Astrocyte of the spinal cord (primary cell): ENCODE measurements around the gene COPS9.

Experiments used
- DNase-seq: peaks from one replicate; pipeline ENCODE4 v3.0.0; 2011; ENCODE audit warnings: low read depth, low spot score
- H3K4me3 ChIP-seq: 2 replicates; pipeline ENCODE4 v1.5.1; 2011; ENCODE audit warnings: low read depth, mild to moderate bottlenecking, low read length, moderate library complexity
- CTCF ChIP-seq: IDR thresholded peaks from 2 replicates; pipeline ENCODE4 v1.5.1; 2012; ENCODE audit warnings: low read depth, mild to moderate bottlenecking, low read length, inconsistent platforms
- in situ Hi-C: cut with HindIII; loops from 2 replicates; pipeline ENCODE4 v1.10.0; 2017; ENCODE audit warnings: low sequenced_read_pairs

COPS9 gene

DNA sequence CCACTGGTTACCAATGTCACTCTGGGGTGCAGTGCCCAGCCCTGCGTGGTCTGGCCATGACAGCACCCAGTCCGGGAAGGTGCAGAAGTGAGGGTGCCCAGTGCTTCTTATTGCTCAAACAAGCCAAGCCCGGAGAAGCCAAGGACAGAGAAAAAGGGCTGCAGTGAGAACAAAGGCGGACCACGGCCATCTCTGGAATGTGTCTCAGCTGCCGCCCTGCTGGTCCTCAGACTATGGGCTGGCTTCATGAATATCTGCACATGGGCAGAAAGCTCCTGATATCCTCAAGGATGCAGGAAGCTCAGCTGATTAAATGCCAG lies 28.7 kb downstream of the COPS9 start:
- TF ChIP-seq CTCF, result no peak
- no peak for DNase-seq
- H3K4me3 ChIP-seq, result no peak overlapping the region
- in situ Hi-C loops, result no loop called here

GRCh38 chr2:240106765-240107476 lies 29.2 kb downstream of the COPS9 start:
- in situ Hi-C loops, result no loop called here

DNA sequence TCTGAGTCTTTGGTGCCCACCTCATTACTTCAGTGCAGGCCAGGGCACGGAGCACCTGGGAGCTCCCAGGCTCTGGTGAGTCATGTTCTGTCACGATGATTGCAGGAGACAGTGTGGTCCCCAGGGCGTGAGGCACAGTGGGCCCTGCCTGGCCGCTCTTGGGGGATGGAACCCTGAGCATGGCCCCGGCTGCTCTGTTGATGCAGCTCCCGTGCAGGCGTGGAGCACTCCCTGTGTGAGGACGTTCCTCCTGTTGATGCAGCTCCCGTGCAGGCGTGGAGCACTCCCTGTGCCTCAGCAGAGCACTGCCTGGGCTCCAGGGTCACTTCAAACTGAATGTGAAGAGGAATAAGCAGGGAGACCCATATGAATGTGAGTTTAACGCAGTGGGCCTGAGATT lies 30.1 kb downstream of the COPS9 start:
- no peak for TF ChIP-seq CTCF
- in situ Hi-C loops, result no loop called here
- no peak for DNase-seq
- H3K4me3 ChIP-seq, result no peak overlapping the region

More at GRCh38 chr2:240106765-240107476, 29.2 kb downstream of the COPS9 start:
- no peak for TF ChIP-seq CTCF
- DNase-seq, result no peak
- no peak overlapping the region for H3K4me3 ChIP-seq

DNA sequence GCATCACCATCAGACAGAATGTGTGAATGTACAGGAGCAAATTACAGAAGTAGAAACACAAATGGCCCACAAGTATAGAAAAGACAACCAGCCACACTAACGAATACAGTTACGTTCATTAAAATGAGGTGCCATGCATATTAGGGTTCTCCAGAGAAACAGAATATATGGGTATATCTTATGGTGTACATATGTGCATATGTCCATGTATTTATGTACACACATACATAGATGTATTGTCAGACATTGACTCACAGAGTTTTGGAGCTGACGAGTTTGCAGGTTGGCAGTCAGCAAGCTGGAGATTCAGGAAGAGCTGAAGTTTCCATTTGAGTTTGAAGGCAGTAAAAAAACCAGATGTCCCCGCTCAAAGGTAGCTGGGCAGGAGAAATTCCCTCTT lies 33.0 kb downstream of the COPS9 start:
- no peak for TF ChIP-seq CTCF
- no peak for DNase-seq
- in situ Hi-C loops, result no loop called here
- no peak overlapping the region for H3K4me3 ChIP-seq

GRCh38 chr2:240098349-240098748 lies 37.8 kb downstream of the COPS9 start:
- DNase-seq, result no peak
- in situ Hi-C loops, result no loop called here
- TF ChIP-seq CTCF, result no peak
- H3K4me3 ChIP-seq, result no peak overlapping the region

DNA sequence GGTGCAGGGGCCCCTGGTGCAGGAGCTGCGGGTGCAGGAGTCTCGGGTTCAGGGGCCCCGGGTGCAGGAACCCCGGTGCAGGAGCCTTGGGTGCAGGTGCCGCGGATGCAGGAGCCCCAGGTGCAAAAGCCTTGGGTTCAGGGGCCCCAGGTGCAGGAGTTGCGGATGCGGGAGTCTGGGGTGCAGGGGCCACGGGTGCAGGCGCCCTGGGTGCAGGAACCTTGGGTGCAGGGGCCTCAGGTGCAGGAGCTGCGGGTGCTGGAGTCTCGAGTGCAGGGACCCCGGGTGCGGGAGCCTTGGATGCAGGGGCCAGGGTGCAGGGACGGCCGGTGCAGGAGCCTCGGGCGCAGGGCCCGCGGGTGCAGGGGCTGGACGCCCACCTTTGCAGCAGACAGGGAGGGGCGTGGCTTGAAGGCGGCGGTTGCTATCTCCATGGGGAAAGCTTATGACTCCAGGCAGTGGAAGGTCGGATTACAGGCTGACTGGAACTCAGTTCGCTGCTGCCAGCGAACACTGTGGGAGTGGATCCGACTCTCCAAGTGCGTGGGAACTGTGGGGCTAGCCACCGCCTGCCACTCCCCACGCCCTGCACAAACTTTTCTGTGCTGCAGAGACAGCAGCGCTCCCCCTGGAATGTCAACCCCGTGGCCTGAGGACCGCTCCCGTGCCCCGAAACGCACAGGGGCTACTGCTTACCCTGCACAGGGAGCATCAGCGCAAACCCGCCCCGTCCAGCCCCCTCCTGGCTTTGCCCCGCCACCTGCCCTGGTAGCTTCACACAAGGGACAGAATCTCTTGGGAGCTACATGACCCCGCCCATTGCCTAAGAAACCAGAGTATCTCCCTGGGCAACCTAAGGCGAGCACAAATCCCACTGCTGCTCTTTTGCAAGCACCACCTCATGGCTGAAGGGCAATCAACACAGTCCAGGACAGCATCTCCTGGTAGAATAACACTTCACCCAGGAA lies 40.3 kb downstream of the COPS9 start:
- in situ Hi-C loops, result no loop called here
- TF ChIP-seq CTCF, result no peak

More for the DNA sequence above, 40.3 kb downstream of the COPS9 start:
- H3K4me3 ChIP-seq, result no peak overlapping the region
- no peak for DNase-seq
